RWPE1 (cell line): Measurements from ENCODE around the gene CSTA.

Experiments used
- CTCF ChIA-PET: fragments of 350-600 bp; sonication (Branson Sonifier 250); formaldehyde crosslinking; extraction: SDS; loops from one replicate; lab custom pipeline; 2021; lab: Yijun Ruan, JAX
- POLR2A ChIA-PET: fragments of 400-600 bp; formaldehyde crosslinking; extraction: SDS; loops from one replicate; lab custom pipeline; 2020; ENCODE audit warnings: antibody characterized with exemption; ENCODE audit not compliant: low non-redundant PET; lab: Yijun Ruan, JAX
- DNase-seq: peaks from one replicate; pipeline ENCODE4 v3.0.0; 2012; ENCODE audit warnings: low spot score
- H3K27ac ChIP-seq: fragments of 450-650 bp; 2 replicates; pipeline ENCODE4 v1.5.1; 2017
- TF ChIP-seq, protein P1 (sequence below): fragments of 450-650 bp; conservative IDR thresholded peaks from 2 replicates; pipeline ENCODE4 v1.5.1; 2017; ENCODE audit warnings: low read depth, mild to moderate bottlenecking

The CSTA gene

GRCh38 chr3:122298239-122298638 lies 26.8 kb upstream of the CSTA start:
- TF ChIP-seq, protein P1, sequence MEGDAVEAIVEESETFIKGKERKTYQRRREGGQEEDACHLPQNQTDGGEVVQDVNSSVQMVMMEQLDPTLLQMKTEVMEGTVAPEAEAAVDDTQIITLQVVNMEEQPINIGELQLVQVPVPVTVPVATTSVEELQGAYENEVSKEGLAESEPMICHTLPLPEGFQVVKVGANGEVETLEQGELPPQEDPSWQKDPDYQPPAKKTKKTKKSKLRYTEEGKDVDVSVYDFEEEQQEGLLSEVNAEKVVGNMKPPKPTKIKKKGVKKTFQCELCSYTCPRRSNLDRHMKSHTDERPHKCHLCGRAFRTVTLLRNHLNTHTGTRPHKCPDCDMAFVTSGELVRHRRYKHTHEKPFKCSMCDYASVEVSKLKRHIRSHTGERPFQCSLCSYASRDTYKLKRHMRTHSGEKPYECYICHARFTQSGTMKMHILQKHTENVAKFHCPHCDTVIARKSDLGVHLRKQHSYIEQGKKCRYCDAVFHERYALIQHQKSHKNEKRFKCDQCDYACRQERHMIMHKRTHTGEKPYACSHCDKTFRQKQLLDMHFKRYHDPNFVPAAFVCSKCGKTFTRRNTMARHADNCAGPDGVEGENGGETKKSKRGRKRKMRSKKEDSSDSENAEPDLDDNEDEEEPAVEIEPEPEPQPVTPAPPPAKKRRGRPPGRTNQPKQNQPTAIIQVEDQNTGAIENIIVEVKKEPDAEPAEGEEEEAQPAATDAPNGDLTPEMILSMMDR = no peak
- no peak overlapping the region for H3K27ac ChIP-seq
- ChIA-PET CTCF (no interaction called here), POLR2A (no interaction called here)
- DNase-seq = no peak

DNA sequence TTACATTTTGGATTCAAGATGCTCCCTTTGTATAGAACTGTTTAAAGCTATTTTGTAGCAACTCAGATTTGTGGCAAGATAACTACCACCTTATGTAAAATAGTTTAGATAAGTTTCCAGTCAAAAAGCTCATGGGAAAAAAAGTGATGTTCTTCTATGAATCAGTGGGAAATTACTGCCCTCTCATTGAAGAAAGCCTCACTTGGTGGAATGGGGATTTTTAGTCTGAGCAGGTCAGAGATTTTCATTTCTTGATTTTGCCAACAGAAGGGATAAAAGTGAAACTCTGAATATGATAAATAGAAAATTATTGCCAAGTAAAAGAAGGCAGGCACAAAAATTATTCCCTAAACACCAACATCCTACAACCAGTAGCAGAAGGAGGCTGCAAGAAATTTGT lies 25.8 kb upstream of the CSTA start:
- ChIA-PET POLR2A (no interaction called here), CTCF (interaction anchor here (0.5 to 0.6 kb wide), 2 partner anchors 67 to 729 kb away, joined by 4 read pairs; no protein-coding TSS in a partner anchor)
- TF ChIP-seq, protein P1 = no peak
- H3K27ac ChIP-seq = no peak overlapping the region
- DNase-seq = no peak

GRCh38 chr3:122299872-122300460 lies 25.1 kb upstream of the CSTA start:
- TF ChIP-seq, protein P1 = 0 out of 2 replicates have a peak, but pooled peaks have one; percentile 18
- no peak overlapping the region for H3K27ac ChIP-seq
- DNase-seq = no peak
- CTCF ChIA-PET = interaction anchor here (0.8 kb wide), 1 partner anchor 66 kb away, joined by 4 read pairs; no protein-coding TSS in a partner anchor
- POLR2A ChIA-PET = no interaction called here

- ChIA-PET POLR2A (no interaction called here), CTCF (no interaction called here)
- TF ChIP-seq, protein P1 = no peak
- H3K27ac ChIP-seq = no peak overlapping the region
- no peak for DNase-seq
Measured at GRCh38 chr3:122301063-122301462, 24.0 kb upstream of the CSTA start.

DNA sequence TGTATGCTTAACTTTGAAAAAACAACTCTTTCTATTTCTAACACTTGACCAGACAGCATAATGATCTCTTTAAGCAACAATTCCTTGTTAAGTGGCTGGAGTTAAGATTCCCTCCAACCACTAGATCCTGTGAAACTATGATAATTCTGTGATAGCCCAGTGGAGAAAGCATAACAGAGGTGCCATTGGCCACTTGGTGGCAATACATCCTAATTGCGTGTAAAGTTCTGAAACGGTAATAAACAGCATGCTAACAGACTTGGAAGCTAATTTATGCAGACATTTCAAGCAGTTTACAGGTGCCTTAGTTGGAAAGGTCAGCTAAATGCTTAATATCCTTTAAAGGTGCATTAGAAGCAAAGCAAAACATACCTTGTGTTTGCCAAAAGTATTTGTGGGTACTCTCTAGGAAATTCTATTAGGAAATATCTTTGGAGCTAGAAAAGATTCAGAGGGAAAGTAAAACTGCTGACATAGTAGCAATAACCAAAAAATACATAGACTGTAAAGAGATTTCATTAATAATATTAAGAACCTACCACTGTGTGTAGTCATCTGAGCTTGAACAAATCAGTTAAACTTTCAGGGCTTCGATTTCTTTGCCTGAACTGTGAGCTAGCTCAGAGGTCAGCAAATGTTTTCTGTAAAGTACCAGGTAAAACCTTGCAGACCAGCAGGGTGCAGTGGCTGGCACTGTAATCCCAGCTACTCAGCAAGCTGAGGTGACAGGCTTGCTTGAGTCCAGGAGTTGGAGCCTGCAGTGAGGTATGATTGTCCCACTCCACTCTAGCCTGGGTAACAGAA lies 19.0 kb upstream of the CSTA start:
- peak; percentile 48 for DNase-seq
- TF ChIP-seq, protein P1 = peak; percentile 59
- POLR2A ChIA-PET = no interaction called here
- CTCF ChIA-PET = interaction anchor here (0.6 to 1.6 kb wide), 18 partner anchors 14 to 759 kb away, joined by 3 to 12 read pairs (median 4); partner anchors contain the start of genes CSTA, FAM162A and MIX23
- H3K27ac ChIP-seq = no peak overlapping the region

DNA sequence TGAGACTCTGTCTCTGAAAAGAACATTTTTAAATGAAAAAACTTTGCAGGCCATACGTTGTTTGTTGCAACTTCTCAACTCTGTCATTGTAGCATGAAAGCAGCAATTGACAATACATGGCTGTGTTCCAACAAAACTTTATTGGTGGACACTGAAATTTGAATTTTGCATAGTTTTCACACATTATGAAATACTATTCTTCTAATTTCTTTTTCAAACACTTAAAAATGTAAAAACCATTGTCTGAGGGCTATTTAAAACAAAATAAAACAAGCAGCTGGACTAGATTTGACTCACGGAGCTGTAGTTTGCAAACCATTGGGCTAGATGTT lies 18.5 kb upstream of the CSTA start:
- TF ChIP-seq, protein P1 = no peak
- no peak for DNase-seq
- no peak overlapping the region for H3K27ac ChIP-seq
- ChIA-PET CTCF (interaction anchor here (0.6 to 1.6 kb wide), 13 partner anchors 13 to 131 kb away, joined by 3 to 12 read pairs (median 5); partner anchors contain the start of genes CSTA and FAM162A), POLR2A (no interaction called here)
